Measurements from ENCODE around the gene MYL12A. TPM values are rescaled to one million over a fixed set of nuclear protein-coding genes. Genes with fewer than 3 reads are reported as not detected.
"Not testable (repeated sequence)": the region's sequence is repeated elsewhere in the genome, so short reads cannot be mapped to it uniquely, and the experiment has no call there.

The MYL12A gene
- total RNA-seq, 4 donors from 2014 or later, result 256 to 378 (median 305) TPM

DNA sequence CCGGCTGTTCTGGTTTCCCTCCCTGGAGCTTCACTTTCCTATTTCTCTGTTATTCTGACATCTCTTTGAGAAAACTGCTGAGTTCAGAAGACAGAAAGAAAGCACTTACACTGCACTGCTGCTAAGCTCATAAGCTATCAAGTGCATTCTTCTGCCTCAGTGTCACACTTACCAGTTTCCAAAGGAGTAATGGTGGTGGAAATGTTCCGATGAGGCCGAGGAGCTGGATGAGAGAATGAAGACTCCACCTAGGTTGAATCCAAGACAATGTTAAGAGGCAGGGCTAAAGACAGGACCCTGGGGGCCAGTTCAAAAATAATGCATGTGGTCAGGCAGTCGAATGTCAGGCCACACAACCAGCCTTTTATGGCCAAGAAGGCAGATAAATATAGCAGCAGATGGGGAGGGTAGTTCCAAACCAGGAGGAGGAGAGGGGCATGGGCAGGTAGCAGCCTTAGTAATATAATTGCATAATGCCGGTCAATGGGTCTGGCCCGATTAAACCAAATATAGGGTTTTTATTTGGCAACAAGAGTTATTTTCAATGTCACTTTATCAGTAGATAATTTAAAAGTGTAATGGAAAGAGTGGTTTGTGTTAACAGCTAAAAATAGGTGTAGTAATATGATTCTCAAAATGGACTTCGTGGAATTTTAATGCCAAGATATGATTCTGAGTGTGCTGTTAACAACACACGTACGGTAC, 27.8 kb upstream of the MYL12A start, which contains the start of gene MYOM1:
Gene MYOM1, minus strand, starts transcription at position 338 of the 705 bp plus-strand sequence. CDS start 4,745 bp downstream, outside the sequence.
- Histone ChIP-seq H3K27me3 (no peaks in the 10 kb centered on the region), H3K4me1 (peaks cover 0 to 4% of the 10 kb centered on the region in 2 donors), H3K9me3 (no peaks in the 10 kb centered on the region), H3K27ac (peak within 1 kb of the TSS; percentile 67 to 77), H3K36me3 (no peaks in the 10 kb centered on the region), H3K4me3 (peak within 1 kb of the TSS; percentile 9 to 20)
- TF ChIP-seq, protein P1, sequence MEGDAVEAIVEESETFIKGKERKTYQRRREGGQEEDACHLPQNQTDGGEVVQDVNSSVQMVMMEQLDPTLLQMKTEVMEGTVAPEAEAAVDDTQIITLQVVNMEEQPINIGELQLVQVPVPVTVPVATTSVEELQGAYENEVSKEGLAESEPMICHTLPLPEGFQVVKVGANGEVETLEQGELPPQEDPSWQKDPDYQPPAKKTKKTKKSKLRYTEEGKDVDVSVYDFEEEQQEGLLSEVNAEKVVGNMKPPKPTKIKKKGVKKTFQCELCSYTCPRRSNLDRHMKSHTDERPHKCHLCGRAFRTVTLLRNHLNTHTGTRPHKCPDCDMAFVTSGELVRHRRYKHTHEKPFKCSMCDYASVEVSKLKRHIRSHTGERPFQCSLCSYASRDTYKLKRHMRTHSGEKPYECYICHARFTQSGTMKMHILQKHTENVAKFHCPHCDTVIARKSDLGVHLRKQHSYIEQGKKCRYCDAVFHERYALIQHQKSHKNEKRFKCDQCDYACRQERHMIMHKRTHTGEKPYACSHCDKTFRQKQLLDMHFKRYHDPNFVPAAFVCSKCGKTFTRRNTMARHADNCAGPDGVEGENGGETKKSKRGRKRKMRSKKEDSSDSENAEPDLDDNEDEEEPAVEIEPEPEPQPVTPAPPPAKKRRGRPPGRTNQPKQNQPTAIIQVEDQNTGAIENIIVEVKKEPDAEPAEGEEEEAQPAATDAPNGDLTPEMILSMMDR (IDR thresholded peaks at IDR 0.05), result no peak
- no peak for TF ChIP-seq POLR2A (IDR thresholded peaks at IDR 0.05)
- intact Hi-C loops (cut with DNase I; ENCODE audit: low total_unique reads), result no loop called here
- no peak for DNase-seq

- DNase-seq; H3K27me3 ChIP-seq; H3K4me1 ChIP-seq; H3K4me3 ChIP-seq; H3K9me3 ChIP-seq; intact Hi-C loops (cut with DNase I; ENCODE audit: low total_unique reads); H3K36me3 ChIP-seq: not testable (repeated sequence)
- peak overlapping the region in 1 of 2 donors; percentile 67 for H3K27ac ChIP-seq
These were observed 26.7 kb upstream of the MYL12A start for GRCh38 chr18:3220868-3221267.

GRCh38 chr18:3221496-3221895, 26.1 kb upstream of the MYL12A start:
- no peak for DNase-seq
- Histone ChIP-seq H3K4me3 (no peak overlapping the region), H3K27me3 (no peaks in the 10 kb centered on the region), H3K4me1 (peaks cover 0 to 4% of the 10 kb centered on the region in 2 donors), H3K9me3 (no peaks in the 10 kb centered on the region), H3K27ac (no peak overlapping the region), H3K36me3 (no peaks in the 10 kb centered on the region)
- TF ChIP-seq, protein P1 (IDR thresholded peaks at IDR 0.05), result no peak
- no peak for TF ChIP-seq POLR2A (IDR thresholded peaks at IDR 0.05)
- intact Hi-C loops (cut with DNase I; ENCODE audit: low total_unique reads), result no loop called here

GRCh38 chr18:3223356-3223755, 24.2 kb upstream of the MYL12A start:
- no peak overlapping the region for H3K4me3 ChIP-seq
- H3K36me3 ChIP-seq, result no peaks in the 10 kb centered on the region
- DNase-seq, result no peak
- H3K9me3 ChIP-seq, result no peaks in the 10 kb centered on the region
- intact Hi-C loops (cut with DNase I; ENCODE audit: low total_unique reads), result no loop called here
- no peak for TF ChIP-seq POLR2A (IDR thresholded peaks at IDR 0.05)
- TF ChIP-seq, protein P1 (IDR thresholded peaks at IDR 0.05), result no peak
- H3K4me1 ChIP-seq, result no peaks in the 10 kb centered on the region
- H3K27ac ChIP-seq, result no peak overlapping the region
- no peaks in the 10 kb centered on the region for H3K27me3 ChIP-seq

DNA sequence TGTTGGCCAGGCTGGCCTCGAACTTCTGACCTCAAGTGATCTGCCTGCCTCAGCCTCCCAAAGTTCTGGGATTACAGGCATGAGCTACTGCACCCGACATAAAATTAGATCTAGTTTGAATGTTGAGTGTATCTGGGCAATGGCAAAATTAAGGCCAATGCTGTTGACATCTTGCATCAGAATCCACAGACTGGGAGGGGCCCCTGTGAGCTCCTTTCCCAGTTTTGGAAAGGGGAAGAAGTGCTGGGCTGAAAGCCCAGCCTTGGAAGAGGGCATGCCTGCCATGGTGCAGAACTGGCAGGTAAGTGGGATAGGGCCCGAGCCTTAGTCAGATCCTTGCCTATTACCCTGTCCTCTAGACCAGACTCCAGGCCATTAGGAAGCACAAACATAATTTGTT, 23.4 kb upstream of the MYL12A start:
- Histone ChIP-seq H3K27me3 (no peaks in the 10 kb centered on the region), H3K9me3 (no peaks in the 10 kb centered on the region), H3K4me1 (no peaks in the 10 kb centered on the region), H3K36me3 (no peaks in the 10 kb centered on the region), H3K4me3 (no peak overlapping the region), H3K27ac (no peak overlapping the region)
- intact Hi-C loops (cut with DNase I; ENCODE audit: low total_unique reads), result no loop called here
- DNase-seq, result no peak
- TF ChIP-seq, protein P1 (IDR thresholded peaks at IDR 0.05), result no peak
- no peak for TF ChIP-seq POLR2A (IDR thresholded peaks at IDR 0.05)
